GM19372 (cell line): ENCODE measurements around the gene INPP5D.
A peak's percentile ranks its signal among the peaks of the same experiment; 100 is the strongest.
"Not testable (repeated sequence)": the region's sequence is repeated elsewhere in the genome, so short reads cannot be mapped to it uniquely, and the experiment has no call there.

Source experiments
- ATAC-seq: cut with Tn5 transposase; IDR thresholded peaks from one replicate; pipeline ENCODE4 v1.9.1; 2021; ENCODE audit warnings: mild to moderate bottlenecking, low read depth, moderate library complexity; ENCODE audit not compliant: unreplicated experiment

Gene INPP5D

DNA sequence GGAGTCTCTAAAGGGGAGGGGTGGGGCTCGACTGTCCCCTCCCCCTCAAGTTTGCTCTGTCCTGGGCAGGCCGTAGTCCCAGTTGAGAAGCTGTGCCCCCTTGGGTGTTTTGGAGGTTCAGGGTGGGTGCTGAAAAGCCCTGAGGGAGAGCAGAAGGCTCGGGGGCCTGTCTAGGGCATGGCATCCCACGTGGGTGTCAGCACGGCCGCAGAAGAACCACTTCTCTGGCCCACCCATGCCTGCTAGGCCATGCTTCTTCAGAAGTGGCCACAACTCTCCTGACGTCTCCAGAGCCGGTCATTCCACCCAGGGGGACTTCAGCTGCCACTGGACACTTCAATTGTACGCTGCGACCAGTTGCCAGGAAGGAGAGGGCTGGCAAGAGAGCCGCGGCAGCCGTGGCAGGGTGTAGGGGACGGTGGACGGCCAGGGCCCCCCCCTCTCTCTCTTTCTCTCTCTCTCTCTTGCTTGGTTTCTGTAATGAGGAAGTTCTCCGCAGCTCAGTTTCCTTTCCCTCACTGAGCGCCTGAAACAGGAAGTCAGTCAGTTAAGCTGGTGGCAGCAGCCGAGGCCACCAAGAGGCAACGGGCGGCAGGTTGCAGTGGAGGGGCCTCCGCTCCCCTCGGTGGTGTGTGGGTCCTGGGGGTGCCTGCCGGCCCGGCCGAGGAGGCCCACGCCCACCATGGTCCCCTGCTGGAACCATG, at the start of gene INPP5D:
Gene INPP5D, plus strand, starts transcription at position 546 of the 704 bp plus-strand sequence. Its CDS starts 137 bp downstream, at position 683.
- ATAC-seq: peak; percentile 40

DNA sequence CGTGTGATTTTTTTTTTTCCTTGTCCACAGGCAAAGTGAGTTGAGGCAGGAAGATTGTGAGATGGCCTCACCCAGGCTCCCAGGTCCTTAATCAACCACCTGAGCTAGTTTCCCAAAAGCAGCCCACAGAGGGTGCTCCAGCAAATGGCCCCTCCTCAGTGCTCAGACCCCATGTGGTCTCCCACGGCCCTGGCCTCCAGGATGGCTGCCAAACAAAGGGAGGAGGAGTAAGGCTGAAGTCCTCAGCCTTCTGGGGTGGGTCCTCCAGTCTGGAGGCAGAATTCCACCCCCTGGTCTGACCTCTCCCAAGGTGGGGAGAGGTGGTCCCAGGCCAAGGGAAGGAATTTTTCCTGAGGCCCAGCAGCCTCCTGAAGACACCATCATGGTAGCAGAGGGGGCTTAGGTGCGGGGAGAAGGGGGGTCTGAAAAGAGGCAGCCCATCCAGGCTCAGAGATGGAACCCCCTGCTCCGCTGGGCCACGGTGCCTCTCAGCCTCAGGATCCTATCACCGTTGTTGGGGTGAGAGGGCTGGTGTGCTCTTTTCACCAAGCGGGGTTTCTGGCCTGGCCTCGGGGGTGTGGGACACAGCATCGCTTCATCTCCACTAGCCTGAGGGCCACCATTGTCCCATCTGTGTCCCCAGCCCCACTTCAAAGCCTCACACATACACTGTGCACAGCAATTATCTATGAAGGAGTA, 49.4 kb upstream of the INPP5D start:
- ATAC-seq: no peak

DNA sequence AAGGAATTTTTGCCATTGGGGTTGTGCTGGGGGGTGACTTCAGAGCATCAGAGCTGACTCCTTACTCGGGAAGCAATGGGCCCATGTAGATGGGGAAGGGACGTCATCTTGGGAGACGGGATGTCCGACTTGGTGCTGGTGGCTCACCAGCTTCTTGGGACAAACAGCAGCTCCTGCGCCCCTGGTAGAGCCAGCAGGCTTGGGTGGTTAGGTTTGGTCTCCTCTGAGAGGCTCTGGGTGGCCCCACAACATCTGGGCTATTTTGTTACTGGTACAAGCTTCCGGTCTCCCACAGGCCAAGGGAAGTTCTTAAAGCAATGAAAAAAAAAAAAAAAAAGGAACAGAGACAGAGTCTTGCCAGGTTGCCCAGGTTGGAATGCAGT, 48.9 kb upstream of the INPP5D start:
- ATAC-seq: no peak

DNA sequence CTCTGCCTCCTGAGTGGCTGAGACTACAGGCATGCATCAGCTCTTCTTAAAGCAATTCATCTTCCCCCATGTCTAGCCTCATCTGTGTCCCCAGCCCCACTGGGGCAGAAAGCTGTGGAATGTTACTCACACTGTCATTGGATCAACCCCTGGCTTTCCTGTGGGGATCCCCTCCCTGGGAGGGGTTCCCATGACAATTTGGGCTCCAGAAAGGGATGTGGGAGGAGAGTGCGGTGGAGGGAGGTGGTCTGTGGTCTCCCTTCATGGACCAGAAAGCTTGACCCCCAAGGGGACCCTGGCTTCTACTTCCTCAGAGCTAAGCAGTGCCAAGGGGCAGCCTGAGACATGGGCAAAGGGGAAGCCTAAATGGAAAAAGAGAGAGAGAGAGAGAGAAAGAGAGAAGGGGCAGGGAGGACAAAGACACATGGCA, 48.4 kb upstream of the INPP5D start:
- no peak for ATAC-seq

DNA sequence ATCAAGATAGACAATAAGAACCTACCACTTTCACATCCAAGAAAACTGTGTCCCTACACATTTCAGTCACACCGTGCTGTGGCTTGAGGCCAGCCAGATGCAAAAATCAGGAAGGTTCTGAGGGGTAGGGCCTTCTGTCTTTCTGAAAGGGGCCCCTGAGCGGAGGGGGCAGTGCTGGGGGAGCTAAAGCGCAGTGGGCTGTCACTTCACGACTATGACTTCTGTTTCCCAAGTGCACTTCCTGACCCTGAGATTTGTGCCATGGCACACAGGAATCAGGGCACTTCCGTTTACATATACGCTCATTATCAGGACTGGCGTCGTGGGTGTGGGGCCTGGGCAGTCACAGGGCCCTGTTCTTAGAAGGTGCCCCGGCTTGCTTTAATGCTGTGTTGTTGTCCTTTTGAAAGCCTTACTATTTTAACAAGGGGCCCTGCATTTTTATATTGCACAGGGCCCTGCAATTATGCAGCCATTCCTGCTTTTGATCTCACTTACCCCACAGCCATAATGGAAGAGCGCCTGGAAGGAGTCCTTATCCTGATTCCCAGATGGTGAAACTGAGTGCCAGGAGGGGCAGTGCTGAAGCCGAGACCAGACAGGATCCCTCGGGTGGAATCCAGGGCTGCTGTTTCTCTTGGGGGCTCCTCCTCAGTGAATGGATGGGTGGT, 47.7 kb upstream of the INPP5D start:
- ATAC-seq: no peak

DNA sequence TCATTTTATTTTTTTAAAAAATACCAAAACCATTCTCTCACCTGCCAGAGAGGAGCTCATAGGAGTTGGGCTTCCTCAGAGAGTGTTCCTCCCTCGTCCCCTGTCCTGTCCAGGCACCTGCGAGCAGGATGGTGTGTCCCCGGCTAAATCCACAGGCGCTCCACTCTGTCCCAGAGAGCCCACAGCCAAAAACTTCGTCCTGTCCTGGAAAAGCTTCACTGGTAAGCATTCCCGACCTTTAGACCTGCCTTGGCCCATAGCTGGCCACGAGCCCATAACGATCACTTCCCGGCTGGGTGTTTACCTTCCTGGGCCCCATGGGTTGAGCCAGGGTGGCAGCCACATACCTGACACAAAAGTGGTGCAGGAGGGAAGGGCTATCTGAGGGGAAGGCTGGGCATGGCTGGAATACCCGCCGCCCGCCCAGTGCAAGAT, 47.1 kb upstream of the INPP5D start, which contains the start of gene NGEF:
Gene NGEF, minus strand, starts transcription at position 230 of the 435 bp plus-strand sequence. CDS start 38,366 bp downstream, outside the sequence.
- no peak for ATAC-seq

DNA sequence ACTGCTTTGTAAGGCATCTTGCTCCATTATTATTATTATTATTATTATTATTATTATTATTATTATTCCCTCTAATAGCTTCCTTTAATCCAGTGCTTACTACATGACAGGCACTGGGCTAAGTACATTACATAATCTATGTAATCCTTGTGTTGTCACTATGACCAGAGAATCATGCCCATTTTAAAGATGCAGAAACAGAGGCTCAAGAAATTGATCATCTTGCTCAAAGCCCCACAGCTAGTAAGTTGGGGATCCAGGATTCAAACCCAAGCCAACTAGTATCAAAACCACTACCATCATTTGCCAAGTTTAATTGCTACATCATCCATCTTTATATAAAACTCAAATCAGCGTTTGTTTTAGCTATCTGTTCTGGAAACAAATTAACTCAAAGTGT, 46.5 kb upstream of the INPP5D start:
- ATAC-seq: no peak

DNA sequence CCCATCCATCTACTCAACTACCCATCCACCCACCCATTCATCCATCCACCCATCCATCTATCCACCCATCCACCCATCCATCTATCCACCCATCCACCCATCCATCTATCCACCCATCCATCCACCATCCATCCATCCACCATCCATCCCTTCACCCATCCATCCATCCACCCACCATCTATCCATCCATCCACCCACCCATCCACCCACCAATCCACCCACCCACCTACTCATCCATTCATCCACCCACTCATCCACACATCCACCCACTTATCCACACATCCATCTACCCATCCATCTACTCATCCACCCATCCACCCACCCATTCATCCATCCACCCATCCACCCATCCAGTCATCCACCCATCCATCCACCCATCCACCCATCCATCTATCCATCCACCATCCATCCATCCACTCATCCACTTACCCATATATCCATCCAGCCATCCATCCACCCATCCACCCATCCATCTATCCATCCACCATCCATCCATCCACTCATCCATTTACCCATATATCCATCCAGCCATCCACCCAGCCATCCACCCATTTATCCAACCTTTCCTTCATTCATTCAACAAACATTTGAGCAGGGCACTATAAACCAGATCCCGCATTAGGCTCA, 45.0 kb upstream of the INPP5D start:
- ATAC-seq: no peak

DNA sequence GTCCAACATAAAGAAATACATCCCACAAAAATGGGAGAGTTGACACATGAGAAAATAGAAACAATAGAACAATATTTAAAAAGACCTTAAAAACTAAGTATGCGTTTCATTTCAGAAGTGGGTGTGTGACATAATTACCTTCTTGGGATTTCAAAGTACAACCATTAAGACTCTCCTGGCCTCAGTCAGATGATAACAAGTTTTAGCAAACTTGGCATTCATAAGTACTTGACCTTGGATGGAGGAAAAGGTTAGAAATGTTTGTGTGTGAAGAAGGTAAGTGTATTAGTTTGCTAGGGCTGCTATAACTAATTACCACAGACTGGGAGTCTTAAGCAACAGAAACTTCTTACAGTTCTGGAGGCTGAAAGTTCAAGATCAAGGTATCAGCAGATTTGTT, 42.2 kb upstream of the INPP5D start:
- no peak for ATAC-seq

DNA sequence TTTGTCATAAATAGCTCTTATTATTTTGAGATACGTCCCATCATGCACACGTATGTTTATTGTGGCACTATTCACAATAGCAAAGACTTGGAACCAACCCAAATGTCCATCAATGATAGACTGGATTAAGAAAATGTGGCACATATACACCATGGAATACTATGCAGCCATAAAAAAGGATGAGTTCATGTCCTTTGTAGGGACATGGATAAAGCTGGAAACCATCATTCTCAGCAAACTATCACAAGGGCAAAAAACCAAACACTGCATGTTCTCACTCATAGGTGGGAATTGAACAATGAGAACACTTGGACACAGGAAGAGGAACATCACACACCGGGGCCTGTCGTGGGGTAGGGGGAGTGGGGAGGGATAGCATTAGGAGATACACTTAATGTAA, 40.5 kb upstream of the INPP5D start:
- not testable (repeated sequence) for ATAC-seq

DNA sequence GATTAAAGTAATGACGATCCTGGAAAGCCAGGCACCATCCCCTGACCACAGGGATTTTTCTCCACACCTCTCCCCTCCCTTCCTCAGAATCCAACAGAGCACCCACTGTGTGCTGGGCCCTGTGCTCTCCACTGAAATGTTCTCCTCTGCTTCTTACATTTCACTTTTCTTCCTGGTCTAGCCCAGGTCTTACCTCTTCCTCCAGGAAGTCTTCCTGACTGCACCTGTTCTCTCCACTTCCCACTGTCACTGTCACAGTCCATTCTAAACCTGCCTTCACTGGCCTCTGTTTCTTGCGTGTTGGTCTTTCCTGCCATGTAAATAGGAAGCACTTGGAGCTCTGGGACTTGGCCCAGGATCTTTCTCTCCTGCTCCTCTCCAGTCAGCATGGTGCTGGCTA, 39.7 kb upstream of the INPP5D start:
- no peak for ATAC-seq

DNA sequence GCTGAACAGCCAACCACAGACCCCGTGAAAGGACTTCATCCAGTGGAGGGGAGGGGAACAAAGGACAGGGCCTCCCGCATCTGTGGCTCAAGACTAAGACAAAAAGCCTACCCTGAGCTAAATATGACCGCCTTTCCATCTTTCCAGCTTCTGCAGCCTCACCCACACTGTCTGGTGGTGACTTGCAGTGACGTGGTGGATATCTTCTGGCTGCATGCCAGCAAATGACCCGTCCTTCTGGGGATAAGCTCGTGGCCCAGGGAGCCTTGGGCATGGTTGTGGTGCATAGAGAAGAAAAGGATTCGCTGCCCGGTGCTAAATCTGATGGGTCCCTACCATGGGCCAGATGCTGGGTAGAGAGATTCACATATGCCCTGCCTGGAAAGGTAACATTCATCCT, 38.4 kb upstream of the INPP5D start:
- no peak for ATAC-seq

DNA sequence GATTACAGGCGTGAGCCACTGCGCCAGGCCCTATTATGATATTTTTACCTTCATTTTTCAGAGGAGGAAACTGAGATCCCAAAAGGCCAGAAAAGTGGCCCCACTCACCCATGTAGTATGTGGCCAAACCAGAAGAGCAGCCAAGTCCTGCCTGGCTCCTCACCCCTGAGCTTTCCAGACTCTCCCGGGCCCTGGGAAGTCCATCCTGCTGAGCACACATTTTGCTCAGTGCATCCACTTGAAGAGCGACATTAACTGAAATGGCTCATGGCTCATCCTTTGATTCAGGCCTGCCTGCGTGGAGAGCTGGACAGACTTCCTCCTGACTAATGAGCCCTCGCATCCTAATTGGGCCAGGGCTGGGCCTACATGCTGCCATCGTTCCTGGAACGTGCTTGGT, 37.6 kb upstream of the INPP5D start:
- no peak for ATAC-seq

DNA sequence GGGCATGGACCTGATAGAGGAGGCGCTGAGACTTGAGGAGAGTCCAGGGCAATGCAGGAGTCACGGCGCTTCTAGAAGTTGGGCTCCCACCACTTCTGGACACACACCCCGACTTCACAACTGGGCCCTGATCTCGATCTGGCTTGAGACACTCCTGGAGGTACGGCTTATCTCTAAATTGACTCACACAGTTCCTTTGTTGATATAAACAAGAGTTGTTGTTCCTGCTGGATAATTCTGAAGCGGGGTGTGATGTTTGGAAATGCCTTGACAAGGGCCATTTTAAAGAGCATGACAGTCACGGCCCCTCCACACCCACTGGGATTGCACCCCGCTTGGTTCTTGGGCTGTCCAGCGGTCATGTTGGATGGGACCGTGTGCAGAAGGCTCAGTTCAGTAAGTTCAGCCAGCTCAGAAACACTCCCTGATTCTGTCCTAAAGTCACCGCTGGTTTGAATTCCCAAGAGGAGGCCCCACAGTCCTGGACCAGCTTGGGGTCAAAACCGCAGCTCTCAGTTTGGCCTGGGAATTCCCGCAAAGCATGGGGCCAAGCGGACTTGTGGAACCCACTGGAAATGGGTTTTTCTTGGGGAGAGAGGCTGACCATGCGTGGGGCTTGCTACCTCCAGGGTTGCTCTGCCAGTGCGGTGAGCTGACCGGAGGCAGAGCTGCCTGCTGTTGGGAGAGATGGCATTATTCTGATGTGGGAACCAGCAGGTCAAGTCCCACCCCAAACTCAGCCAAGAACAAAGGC, 37.0 kb upstream of the INPP5D start:
- no peak for ATAC-seq

DNA sequence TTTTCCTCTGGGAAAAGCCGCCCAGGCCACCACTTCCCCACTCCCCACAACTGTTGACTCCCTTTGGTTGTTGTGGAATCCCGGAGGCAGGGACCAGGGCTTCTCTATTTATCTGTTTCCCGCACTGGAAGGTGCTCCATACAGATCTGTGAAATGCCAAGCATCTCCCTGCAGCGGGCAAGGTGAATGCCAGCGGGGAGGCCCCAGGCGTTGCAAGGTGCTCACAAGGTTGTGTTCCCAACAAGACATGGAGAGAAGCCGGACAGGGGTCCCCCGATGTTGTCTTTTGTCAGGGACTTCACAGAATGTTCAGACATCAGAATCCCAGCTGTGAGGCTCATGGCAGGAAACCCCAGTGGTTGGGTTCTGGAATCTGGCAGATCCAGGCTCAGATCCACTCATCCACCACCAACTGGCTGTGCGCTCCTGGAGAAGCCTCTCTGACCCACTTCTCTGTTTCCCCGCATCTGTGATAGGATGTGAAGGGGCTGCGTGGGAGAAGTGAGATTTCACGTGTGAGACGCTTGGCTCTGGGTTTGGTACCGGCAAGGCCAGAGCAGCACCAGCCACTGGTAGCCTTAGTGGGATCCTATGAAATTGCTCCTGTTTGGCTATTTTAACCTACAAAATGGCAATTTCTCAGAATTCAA, 36.3 kb upstream of the INPP5D start:
- ATAC-seq: no peak

DNA sequence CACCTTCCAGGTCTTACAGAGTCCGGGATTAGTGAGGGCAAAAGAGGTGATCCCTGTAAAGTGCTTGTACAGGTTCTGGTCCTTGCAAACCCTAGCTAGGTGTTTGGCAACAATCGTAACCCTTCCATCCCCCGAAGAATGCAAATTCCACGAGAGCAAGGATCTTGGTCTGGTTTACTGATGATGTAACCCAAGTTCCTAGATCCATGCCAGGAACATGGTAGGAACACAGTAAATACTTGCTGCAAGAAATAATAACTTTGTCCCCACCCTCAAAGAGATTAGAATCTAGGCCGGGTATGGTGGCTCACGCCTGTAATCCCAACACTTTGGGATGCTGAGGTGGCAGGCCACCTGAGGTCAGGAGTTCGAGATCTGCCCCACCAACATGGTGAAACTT, 34.4 kb upstream of the INPP5D start:
- ATAC-seq: no peak

DNA sequence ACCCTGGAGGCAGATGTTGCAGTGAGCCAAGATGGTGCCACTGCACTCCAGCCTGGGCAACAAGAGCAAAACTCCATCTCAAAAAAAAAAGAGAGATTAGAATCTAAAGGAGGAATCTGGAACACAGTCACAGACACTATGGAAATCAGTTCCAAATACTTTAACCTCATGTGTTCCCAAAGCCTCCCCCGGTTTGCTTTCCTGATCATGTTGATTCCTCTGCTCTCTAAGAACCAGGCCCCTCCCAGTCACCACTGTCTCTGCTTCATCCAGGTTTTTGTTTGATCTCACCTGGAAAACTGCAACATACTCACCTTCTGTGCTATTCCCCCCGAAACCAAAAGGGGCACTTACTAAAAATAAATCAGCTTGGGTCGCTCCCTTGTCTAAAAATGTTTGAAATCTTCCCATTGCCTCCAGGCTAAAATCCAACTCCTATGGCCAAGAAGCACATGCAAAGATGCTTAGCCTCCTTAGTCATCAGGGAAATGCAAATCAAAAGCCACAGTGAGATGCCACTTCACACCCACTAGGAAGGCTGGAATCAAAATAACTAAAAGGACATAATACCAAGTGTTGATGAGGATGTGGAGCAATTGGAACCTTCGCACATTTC, 33.8 kb upstream of the INPP5D start:
- no peak for ATAC-seq

DNA sequence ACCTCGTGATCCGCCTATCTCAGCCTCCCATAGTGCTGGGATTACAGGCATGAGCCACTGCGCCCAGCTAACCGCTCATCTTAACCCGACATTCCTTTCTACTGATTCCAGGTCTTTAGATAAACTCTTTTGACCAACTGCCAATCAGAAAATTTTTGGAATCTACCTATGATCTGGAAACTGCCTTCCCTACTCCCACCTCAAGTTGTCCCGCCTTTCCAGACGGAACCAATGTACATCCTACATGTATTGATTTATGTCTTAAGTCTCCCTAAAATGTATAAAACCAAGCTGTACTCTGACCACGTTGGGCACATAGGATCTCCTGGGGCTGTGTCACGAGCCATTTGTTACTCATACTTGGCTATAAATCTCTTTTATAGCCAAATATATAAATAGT, 30.8 kb upstream of the INPP5D start:
- ATAC-seq: no peak
